HepG2 (cell line): ENCODE results near the gene LYZL6. TPM values are rescaled to one million over a fixed set of nuclear protein-coding genes. Genes with fewer than 3 reads are reported as not detected.

ENCODE experiments used
- ATAC-seq: fragments of 200-7000 bp; cut with Tn5 transposase; 3 replicates; pipeline ENCODE4 v1.9.1; 2020; ENCODE audit warnings: mild to moderate bottlenecking, moderate library complexity
- BruUV-seq: library from RNA; stranded (reverse); fragments of 400-500 nt; replicated peaks from 2 replicates; lab custom pipeline; 2021; lab: Mats Ljungman, UMichigan
- CTCF ChIA-PET: fragments of 300-600 bp; formaldehyde crosslinking; extraction: SDS; loops from one replicate; lab custom pipeline; 2021; ENCODE audit warnings: low total read pairs, inconsistent platforms, low intra/inter-chr PET ratio; lab: Yijun Ruan, JAX
- POLR2A ChIA-PET: fragments of 350-600 bp; sonication (Branson Sonifier 250); formaldehyde crosslinking; loops from one replicate; lab custom pipeline; 2020; ENCODE audit warnings: antibody characterized with exemption, inconsistent platforms; lab: Yijun Ruan, JAX
- DNase-seq: peaks from one replicate; pipeline ENCODE4 v3.0.0-alpha.2; 2015; ENCODE audit warnings: low spot score
- FAIRE-seq: peaks from 3 replicates; lab custom pipeline; 2011; peaks lifted over from hg19 to GRCh38; lab: Jason Lieb, UNC
- H2AFZ ChIP-seq: one replicate; pipeline ENCODE4 v1.6.1; 2011; ENCODE audit warnings: low read length, inconsistent platforms
- H3K27ac ChIP-seq: fragments of 300-600 bp; 3 replicates; pipeline ENCODE4 v1.8.0; 2011; ENCODE audit warnings: mixed run types, mild to moderate bottlenecking, mixed read lengths, low read length, inconsistent platforms; ENCODE audit not compliant: insufficient read depth; ENCODE audit errors: extremely low read length
- H3K27me3 ChIP-seq, 2 experiments: fragments of 200-600 bp in 1 of 2; 2 replicates in 1 of 2; 3 replicates in 1 of 2; pipeline versions ENCODE4 v1.6.0 to v1.8.0; 2011; ENCODE audit warnings: low read length in 2 of 2, mild to moderate bottlenecking in 2 of 2, moderate library complexity in 2 of 2, inconsistent platforms in 1 of 2; ENCODE audit not compliant: insufficient read depth in 2 of 2, control insufficient read depth in 1 of 2
- H3K36me3 ChIP-seq, 2 experiments: fragments of 200-600 bp in 1 of 2; replicated peaks in 1 of 2; 2 replicates in 1 of 2; 3 replicates in 1 of 2; pipeline versions ENCODE4 v1.5.1 to v1.8.0; 2011; ENCODE audit warnings: low read length in 2 of 2, inconsistent platforms in 1 of 2; ENCODE audit not compliant: insufficient read depth in 2 of 2, control insufficient read depth in 1 of 2
- H3K4me1 ChIP-seq: 2 replicates; pipeline ENCODE4 v1.5.1; 2012; ENCODE audit warnings: low read length, inconsistent platforms; ENCODE audit not compliant: insufficient read depth
- H3K4me2 ChIP-seq: 2 replicates; pipeline ENCODE4 v1.6.0; 2011; ENCODE audit warnings: low read depth, low read length, inconsistent platforms
- H3K4me3 ChIP-seq, 3 experiments: fragments of 200-600 bp in 1 of 3; sonication (generic), shearing (Covaris generic) in 1 of 3; replicated peaks in 1 of 3; 2 replicates each; pipeline ENCODE4 v1.5.1; 2011 to 2016; ENCODE audit warnings: low read length in 3 of 3, inconsistent platforms in 2 of 3, low read depth in 2 of 3, mild to moderate bottlenecking in 2 of 3, control low read depth in 1 of 3, mixed read lengths in 1 of 3; ENCODE audit not compliant: insufficient read depth in 1 of 3
- H3K79me2 ChIP-seq: one replicate; pipeline ENCODE4 v1.6.1; 2011; ENCODE audit warnings: low read length, inconsistent platforms; ENCODE audit not compliant: insufficient read depth
- H3K9ac ChIP-seq: 2 replicates; pipeline ENCODE4 v1.6.0; 2011; ENCODE audit warnings: mild to moderate bottlenecking, low read depth, low read length, inconsistent platforms; ENCODE audit not compliant: insufficient read depth
- H3K9me3 ChIP-seq: 2 replicates; pipeline ENCODE4 v1.5.1; 2012; ENCODE audit warnings: mild to moderate bottlenecking, low read length
- H4K20me1 ChIP-seq: 2 replicates; pipeline ENCODE4 v1.6.0; 2011; ENCODE audit warnings: inconsistent platforms, mild to moderate bottlenecking, low read length, moderate library complexity; ENCODE audit not compliant: insufficient read depth
- FOSL1 ChIP-seq: sonication (generic); formaldehyde crosslinking; IDR thresholded peaks from 2 replicates; pipeline ENCODE4 v1.9.0; 2021; ENCODE audit warnings: missing genetic modification reagents, borderline replicate concordance
- FOXM1 ChIP-seq: sonication (generic); formaldehyde crosslinking; IDR thresholded peaks from 2 replicates; pipeline ENCODE4 v1.5.0; 2020; ENCODE audit warnings: missing genetic modification reagents
- FOXP1 ChIP-seq, 2 experiments: fragments of 450-650 bp in 1 of 2; IDR thresholded peaks; 2 replicates each; pipeline ENCODE4 v1.6.1; 2017 to 2018; ENCODE audit warnings: antibody characterized with exemption in 1 of 2
- GATA4 ChIP-seq: sonication (generic); IDR thresholded peaks from 2 replicates; pipeline ENCODE4 v1.6.1; 2016; ENCODE audit warnings: antibody characterized with exemption, low read depth, borderline replicate concordance
- JDP2 ChIP-seq: sonication (generic); formaldehyde crosslinking; IDR thresholded peaks from 2 replicates; pipeline ENCODE4 v1.8.1; 2022; ENCODE audit warnings: missing genetic modification reagents, borderline replicate concordance
- MIER2 ChIP-seq: IDR thresholded peaks from 2 replicates; pipeline ENCODE4 v1.6.1; 2016; ENCODE audit warnings: missing biosample characterization, missing genetic modification reagents
- MIXL1 ChIP-seq: IDR thresholded peaks from 2 replicates; pipeline ENCODE4 v1.6.1; 2016
- NAIF1 ChIP-seq: sonication (generic); formaldehyde crosslinking; IDR thresholded peaks from 2 replicates; pipeline ENCODE4 v1.5.0; 2020; ENCODE audit warnings: mild to moderate bottlenecking, missing genetic modification reagents, borderline replicate concordance
- SMAD3 ChIP-seq: sonication (generic); formaldehyde crosslinking; IDR thresholded peaks from 2 replicates; pipeline ENCODE4 v1.4.0; 2020; ENCODE audit warnings: missing genetic modification reagents
- SMAD9 ChIP-seq: sonication (generic); formaldehyde crosslinking; IDR thresholded peaks from 2 replicates; pipeline ENCODE4 v1.5.1; 2020; ENCODE audit warnings: mild to moderate bottlenecking, missing genetic modification reagents
- SNAI1 ChIP-seq: sonication (generic); formaldehyde crosslinking; IDR thresholded peaks from 2 replicates; pipeline ENCODE4 v1.5.0; 2020; ENCODE audit warnings: mild to moderate bottlenecking, missing genetic modification reagents, borderline replicate concordance
- TCF7L2 ChIP-seq: IDR thresholded peaks from 2 replicates; pipeline ENCODE4 v1.6.1; 2011; ENCODE audit warnings: mild to moderate bottlenecking, low read depth, low read length, moderate library complexity
- ZNF367 ChIP-seq: sonication (generic); formaldehyde crosslinking; IDR thresholded peaks from 2 replicates; pipeline ENCODE4 v1.4.0; 2020; ENCODE audit warnings: missing genetic modification reagents, borderline replicate concordance
- ZNF569 ChIP-seq: sonication (generic); formaldehyde crosslinking; IDR thresholded peaks from 2 replicates; pipeline ENCODE4 v1.5.0; 2020; ENCODE audit warnings: mild to moderate bottlenecking, missing genetic modification reagents, moderate library complexity, borderline replicate concordance
- WGBS: methylation state at CpG from one replicate; pipeline ENCODE4 v1.1.6; 2017; ENCODE audit warnings: low lambda C conversion rate; 5-methylcytosine and 5-hydroxymethylcytosine counted together
- in situ Hi-C: cut with HindIII; loops from 2 replicates; pipeline ENCODE4 v1.10.0; 2017; ENCODE audit warnings: low pct_unique_long_range_greater_than_20kb; ENCODE audit not compliant: extremely low pct_ligation_motif_present
- intact Hi-C: fragments of 100-400 bp; cut with micrococcal nuclease; formaldehyde crosslinking; loops from one replicate; pipeline ENCODE4 v1.10.0; 2022; ENCODE audit not compliant: unreplicated experiment
- polyA plus RNA-seq, 8 experiments: library from polyadenylated mRNA; depleted of rRNA in 3 of 8; stranded (reverse) in 7 of 8; unstranded in 1 of 8; fragments of >200 nt; fragmentation: Illumina TruSeq in 4 of 8; extraction: Trizol in 4 of 8; gene quantifications; 2 replicates each; pipeline versions ENCODE4 v1.2.1 to v1.2.3, GENCODE V29; 2011 to 2016; ENCODE audit warnings: low read depth in 4 of 8, missing spikeins in 1 of 8, mixed read lengths in 1 of 8; ENCODE audit not compliant: insufficient read depth in 1 of 8
- total RNA-seq, 5 experiments: library from RNA; depleted of rRNA; stranded (reverse); fragments of >200 nt; fragmentation: Illumina TruSeq; extraction: Trizol; gene quantifications; 2 replicates each; pipeline ENCODE4 v1.2.3, GENCODE V29; 2016; ENCODE audit warnings: low read depth in 1 of 5
- TF ChIP-seq, protein P1 (sequence below): sonication (generic); formaldehyde crosslinking; IDR thresholded peaks from 2 replicates; pipeline ENCODE4 v1.4.0; 2020; ENCODE audit warnings: missing genetic modification reagents, mild to moderate bottlenecking, borderline replicate concordance

Gene LYZL6
- total and polyA plus RNA-seq, 2 of the 13 experiments (the other 11 are each of a cell fraction or from before 2014, with no cell fraction given) = not detected

DNA sequence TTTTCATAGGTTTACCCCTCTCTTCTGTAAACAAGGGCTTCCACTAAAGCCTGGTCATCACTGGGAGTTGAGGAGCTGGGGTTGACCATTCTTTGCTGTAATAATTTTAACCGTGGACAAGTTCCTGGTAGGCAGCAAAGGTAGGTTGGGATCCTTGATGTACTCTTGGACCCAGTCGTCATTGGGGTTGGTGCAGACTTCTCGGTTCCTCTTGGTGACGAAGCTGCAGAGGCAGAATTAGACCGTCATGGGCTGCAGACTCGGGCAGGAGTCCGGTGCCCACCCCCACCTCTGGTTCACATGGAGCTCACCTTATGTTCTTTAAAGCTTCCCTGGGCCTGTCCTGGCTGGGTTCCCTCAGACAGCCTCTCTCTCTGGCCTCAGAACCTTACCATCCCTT, 34.0 kb upstream of the LYZL6 start:
- TF ChIP-seq JDP2 (CRISPR knock-in tag) = no peak
- TF ChIP-seq NAIF1 = no peak
- no peak for TF ChIP-seq TCF7L2
- TF ChIP-seq SMAD3 (CRISPR knock-in tag) = no peak
- TF ChIP-seq SNAI1 (CRISPR knock-in tag) = no peak
- no peak for TF ChIP-seq FOXP1 (IDR thresholded peaks at IDR 0.05)
- TF ChIP-seq FOXP1 (CRISPR knock-in tag; IDR thresholded peaks at IDR 0.05) = no peak
- TF ChIP-seq ZNF367 (CRISPR knock-in tag) = no peak
- TF ChIP-seq SMAD9 (CRISPR knock-in tag) = no peak
- TF ChIP-seq GATA4 = no peak
- TF ChIP-seq MIXL1 = no peak
- no peak for TF ChIP-seq MIER2 (CRISPR knock-in tag)
- TF ChIP-seq, protein P1, sequence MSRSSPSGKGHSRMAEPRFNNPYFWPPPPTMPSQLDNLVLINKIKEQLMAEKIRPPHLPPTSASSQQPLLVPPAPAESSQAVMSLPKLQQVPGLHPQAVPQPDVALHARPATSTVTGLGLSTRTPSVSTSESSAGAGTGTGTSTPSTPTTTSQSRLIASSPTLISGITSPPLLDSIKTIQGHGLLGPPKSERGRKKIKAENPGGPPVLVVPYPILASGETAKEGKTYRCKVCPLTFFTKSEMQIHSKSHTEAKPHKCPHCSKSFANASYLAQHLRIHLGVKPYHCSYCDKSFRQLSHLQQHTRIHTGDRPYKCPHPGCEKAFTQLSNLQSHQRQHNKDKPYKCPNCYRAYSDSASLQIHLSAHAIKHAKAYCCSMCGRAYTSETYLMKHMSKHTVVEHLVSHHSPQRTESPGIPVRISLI (CRISPR knock-in tag) = no peak
- no peak for TF ChIP-seq ZNF569
- no peak for TF ChIP-seq FOXM1 (CRISPR knock-in tag)
- TF ChIP-seq FOSL1 = no peak
- FAIRE-seq (no peak), DNase-seq (no peak), ATAC-seq (no peak)
- peaks cover 100% of the 10 kb centered on the region for H3K4me1 ChIP-seq
- H3K27ac ChIP-seq = no peak overlapping the region
- H3K9ac ChIP-seq = no peak overlapping the region
- POLR2A ChIA-PET = interaction anchor here (1.8 to 1.9 kb wide), 2 partner anchors 22 to 24 kb away, joined by 7 to 8 read pairs; partner anchors contain the start of gene CCL15
- H4K20me1 ChIP-seq = no peaks in the 10 kb centered on the region
- H3K4me2 ChIP-seq = no peak overlapping the region
- in situ Hi-C loops (no loop called here), intact Hi-C loops (no loop called here)
- no TSS peak for BruUV-seq
- 91% methylated on average over 7 of the region's 7 CpGs for WGBS
- no peak overlapping the region for H2AFZ ChIP-seq
- no peaks in the 10 kb centered on the region; a peak in 1 of 5 replicates for H3K27me3 ChIP-seq
- H3K36me3 ChIP-seq = no peaks in the 10 kb centered on the region
- no peaks in the 10 kb centered on the region for H3K9me3 ChIP-seq
- H3K79me2 ChIP-seq = no peaks in the 10 kb centered on the region
- CTCF ChIA-PET = no interaction called here
- H3K4me3 ChIP-seq = no peak overlapping the region
